Stimulated activated CD4-positive, alpha-beta T cell treated with anti-CD3 and anti-CD28 coated beads, TNF-alpha, amount 100 ng/mL, for 48 hours (primary cell): ENCODE measurements around the gene CANT1.

Source experiments
- DNase-seq, 3 donors: peaks; one replicate each; pipeline ENCODE4 v3.0.0-alpha.2; 2020; ENCODE audit warnings: low read depth in 3 of 3

CANT1 gene

GRCh38 chr17:78995761-78996451 is 13.7 kb downstream of the CANT1 start:
- no peak for DNase-seq

- no peak for DNase-seq
Observed at GRCh38 chr17:78995022-78995760, 14.4 kb downstream of the CANT1 start.

GRCh38 chr17:78993981-78994671 is 15.4 kb downstream of the CANT1 start:
- no peak for DNase-seq

- peak; percentile 30 to 45 (median 35) for DNase-seq
Observed at GRCh38 chr17:78993241-78993956, 16.2 kb downstream of the CANT1 start.

GRCh38 chr17:78992542-78993212 is 16.9 kb downstream of the CANT1 start:
- no peak for DNase-seq

- no peak for DNase-seq
Observed at GRCh38 chr17:78991906-78992532, 17.5 kb downstream of the CANT1 start.

- no peak for DNase-seq
Observed at GRCh38 chr17:78991017-78991738, 18.4 kb downstream of the CANT1 start.

- DNase-seq = no peak
Observed at GRCh38 chr17:78990349-78991016, 19.1 kb downstream of the CANT1 start.

GRCh38 chr17:78988152-78988551 is 21.4 kb downstream of the CANT1 start:
- no peak for DNase-seq

GRCh38 chr17:78986649-78987328 is 22.8 kb downstream of the CANT1 start:
- no peak for DNase-seq

GRCh38 chr17:78986048-78986648 is 23.4 kb downstream of the CANT1 start:
- no peak for DNase-seq

GRCh38 chr17:78985395-78985794 is 24.2 kb downstream of the CANT1 start:
- no peak for DNase-seq

- no peak for DNase-seq
Observed at GRCh38 chr17:78981010-78981888, 28.3 kb downstream of the CANT1 start.

GRCh38 chr17:78980624-78980972 is 29.0 kb downstream of the CANT1 start:
- no peak for DNase-seq

GRCh38 chr17:78979780-78980623 is 29.6 kb downstream of the CANT1 start, which contains the start of gene LGALS3BP:
Gene LGALS3BP (minus strand): TSS chr17:78979923. CDS start chr17:78977191, 2,732 bp downstream.
- DNase-seq = no peak

GRCh38 chr17:78977997-78978973 is 31.3 kb downstream of the CANT1 start:
- DNase-seq = no peak
